ENCODE measurements around the gene UBE2J2.
A peak's percentile ranks its signal among the peaks of the same experiment; 100 is the strongest.

UBE2J2 gene

GRCh38 chr1:1237874-1238701 lies 35.6 kb downstream of the UBE2J2 start:
- no peak for DNase-seq

GRCh38 chr1:1236945-1237873 lies 36.4 kb downstream of the UBE2J2 start:
- DNase-seq: no peak

- no peak for DNase-seq
Observed at GRCh38 chr1:1236176-1236763, 37.4 kb downstream of the UBE2J2 start.

GRCh38 chr1:1235016-1235744 lies 38.5 kb downstream of the UBE2J2 start:
- DNase-seq: no peak

- DNase-seq: no peak
Observed at GRCh38 chr1:1234180-1234808, 39.4 kb downstream of the UBE2J2 start.

GRCh38 chr1:1233567-1233892 lies 40.1 kb downstream of the UBE2J2 start:
- DNase-seq: no peak

- no peak for DNase-seq
Observed at GRCh38 chr1:1232796-1233566, 40.7 kb downstream of the UBE2J2 start.

GRCh38 chr1:1232208-1232795 lies 41.4 kb downstream of the UBE2J2 start, which contains the start of gene B3GALT6:
TSS of gene B3GALT6 (plus strand) at chr1:1232237. CDS start at chr1:1232279, 42 bp downstream.
- no peak for DNase-seq

GRCh38 chr1:1231400-1232207 lies 42.0 kb downstream of the UBE2J2 start, which contains the start of gene SDF4:
TSS of gene SDF4 (minus strand) at chr1:1232001. CDS start at chr1:1228772, 3,229 bp downstream.
- DNase-seq: peak; percentile 97

GRCh38 chr1:1230656-1231399 lies 42.8 kb downstream of the UBE2J2 start:
- no peak for DNase-seq

- DNase-seq: no peak
Observed at GRCh38 chr1:1229770-1230169, 43.9 kb downstream of the UBE2J2 start.

- DNase-seq: no peak
Observed at GRCh38 chr1:1228596-1229321, 44.9 kb downstream of the UBE2J2 start.

- no peak for DNase-seq
Observed at GRCh38 chr1:1228187-1228586, 45.5 kb downstream of the UBE2J2 start.

GRCh38 chr1:1227386-1227785 lies 46.3 kb downstream of the UBE2J2 start:
- no peak for DNase-seq

GRCh38 chr1:1226566-1227362 lies 46.9 kb downstream of the UBE2J2 start:
- no peak for DNase-seq

GRCh38 chr1:1225913-1226312 lies 47.7 kb downstream of the UBE2J2 start:
- no peak for DNase-seq

- DNase-seq: no peak
Observed at GRCh38 chr1:1225238-1225845, 48.3 kb downstream of the UBE2J2 start.
